ENCODE data around the gene DEFB118.

GRCh38 chr20:31414381-31414780, 46.0 kb downstream of the DEFB118 start:
- no peak for TF ChIP-seq YEATS2 (CRISPR knock-in tag; IDR thresholded peaks at IDR 0.05; ENCODE audit: borderline replicate concordance)
- TF ChIP-seq ZNF484 (CRISPR knock-in tag; IDR thresholded peaks at IDR 0.05; ENCODE audit: borderline replicate concordance, low read depth), result no peak
- TF ChIP-seq CHD2 (IDR thresholded peaks at IDR 0.05; ENCODE audit: low read depth, low read length), result no peak
- no peak for TF ChIP-seq ATF6 (CRISPR knock-in tag; conservative IDR thresholded peaks at IDR 0.05)
- no peak for TF ChIP-seq NFIC (IDR thresholded peaks at IDR 0.05; ENCODE audit: low read length)
- TF ChIP-seq CTCF (CRISPR knock-in tag; IDR thresholded peaks at IDR 0.05), result no peak
- TF ChIP-seq ZNF143 (CRISPR knock-in tag; IDR thresholded peaks at IDR 0.05), result no peak
- TF ChIP-seq FOXJ3 (CRISPR knock-in tag; IDR thresholded peaks at IDR 0.05; ENCODE audit: borderline replicate concordance), result no peak
- no peak for TF ChIP-seq HIC2 (CRISPR knock-in tag; IDR thresholded peaks at IDR 0.05; ENCODE audit: low read depth)
- TF ChIP-seq SP1 (IDR thresholded peaks at IDR 0.05), result no peak
- TF ChIP-seq SP1 (CRISPR knock-in tag; IDR thresholded peaks at IDR 0.05), result no peak
- no peak for TF ChIP-seq FOSL1 (CRISPR knock-in tag; IDR thresholded peaks at IDR 0.05; ENCODE audit: borderline replicate concordance)
- no peak for TF ChIP-seq CREBL2 (CRISPR knock-in tag; IDR thresholded peaks at IDR 0.05; ENCODE audit: borderline replicate concordance)
